NT2/D1 (cell line): ENCODE results near the gene CRYGN.
A peak's percentile ranks its signal among the peaks of the same experiment; 100 is the strongest.

Experiments
- DNase-seq: peaks from one replicate; pipeline ENCODE4 v3.0.0-alpha.2; 2011; ENCODE audit warnings: low read depth, low spot score
- H3K27me3 ChIP-seq: 2 replicates; pipeline ENCODE4 v1.6.0; 2011; ENCODE audit warnings: mild to moderate bottlenecking; ENCODE audit not compliant: insufficient read length, insufficient read depth
- H3K36me3 ChIP-seq: 2 replicates; pipeline ENCODE4 v1.6.1; 2011; ENCODE audit warnings: mild to moderate bottlenecking, low read length, mixed read lengths; ENCODE audit not compliant: insufficient read depth, insufficient read length
- H3K4me1 ChIP-seq: 2 replicates; pipeline ENCODE4 v1.5.1; 2011; ENCODE audit not compliant: insufficient read depth, insufficient read length
- H3K4me3 ChIP-seq: 2 replicates; pipeline ENCODE4 v1.5.1; 2011; ENCODE audit warnings: low read depth; ENCODE audit not compliant: insufficient read length
- H3K9ac ChIP-seq: 2 replicates; pipeline ENCODE4 v1.6.0; 2011; ENCODE audit warnings: low read depth; ENCODE audit not compliant: insufficient read length
- H3K9me3 ChIP-seq: 2 replicates; pipeline ENCODE4 v1.5.1; 2011; ENCODE audit warnings: mild to moderate bottlenecking, low read length; ENCODE audit not compliant: insufficient read depth
- SUZ12 ChIP-seq: IDR thresholded peaks from 2 replicates; pipeline ENCODE4 v1.6.1; 2011; ENCODE audit not compliant: insufficient read length, insufficient read depth; ENCODE audit errors: extremely low read depth
- YY1 ChIP-seq: IDR thresholded peaks from 2 replicates; pipeline ENCODE4 v1.6.1; 2011; ENCODE audit not compliant: insufficient read length, insufficient read depth
- ZNF274 ChIP-seq: IDR thresholded peaks from 2 replicates; pipeline ENCODE4 v1.6.1; 2011; ENCODE audit warnings: mild to moderate bottlenecking, low read depth, low read length

The CRYGN gene

GRCh38 chr7:151429237-151429559 is 10.7 kb downstream of the CRYGN start:
- Histone ChIP-seq H3K4me1 (peaks cover 25% of the 10 kb centered on the region), H3K27me3 (no peaks in the 10 kb centered on the region), H3K4me3 (no peak overlapping the region), H3K36me3 (no peaks in the 10 kb centered on the region), H3K9ac (no peak overlapping the region), H3K9me3 (no peaks in the 10 kb centered on the region)
- no peak for TF ChIP-seq SUZ12
- TF ChIP-seq ZNF274 = no peak
- TF ChIP-seq YY1 = no peak
- DNase-seq = no peak

GRCh38 chr7:151428378-151429236 is 11.3 kb downstream of the CRYGN start:
- Histone ChIP-seq H3K4me1 (peaks cover 25% of the 10 kb centered on the region), H3K4me3 (no peak overlapping the region), H3K9me3 (no peaks in the 10 kb centered on the region), H3K9ac (no peak overlapping the region), H3K36me3 (no peaks in the 10 kb centered on the region), H3K27me3 (no peaks in the 10 kb centered on the region)
- no peak for TF ChIP-seq ZNF274
- TF ChIP-seq YY1 = no peak
- TF ChIP-seq SUZ12 = no peak
- DNase-seq = no peak

DNA sequence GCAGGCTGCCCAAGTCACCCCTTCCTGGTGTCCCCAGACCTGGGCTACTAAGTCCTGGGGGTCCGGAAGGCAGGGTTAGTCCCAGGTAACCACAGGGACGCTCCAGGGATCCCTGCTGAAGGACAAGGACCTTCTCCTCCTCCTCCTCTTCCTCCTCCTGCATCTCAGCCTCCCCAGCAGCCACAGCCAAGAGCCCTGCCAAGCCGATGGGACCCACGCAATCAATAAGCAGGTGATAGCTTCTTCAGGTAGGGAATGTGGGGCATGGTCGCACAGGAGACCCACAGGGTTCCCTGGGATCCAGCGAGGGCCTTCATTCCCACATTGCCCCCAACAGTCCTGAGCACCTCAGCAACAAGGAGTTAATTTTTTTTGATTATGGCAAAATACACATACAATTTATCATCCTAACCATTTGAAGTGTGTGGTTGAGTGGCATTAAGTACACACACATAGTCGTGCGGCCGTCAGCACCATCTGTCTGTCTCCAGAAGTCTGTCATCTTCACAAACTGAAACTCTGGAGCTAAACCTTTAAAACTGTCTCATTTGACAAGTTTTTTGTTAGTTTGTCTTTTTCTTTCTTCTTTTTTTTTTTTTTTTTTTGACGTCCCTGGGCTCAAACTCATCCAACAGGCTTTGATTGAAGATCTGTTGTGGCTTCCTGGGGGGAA is 12.1 kb downstream of the CRYGN start:
- no peaks in the 10 kb centered on the region for H3K9me3 ChIP-seq
- no peak for DNase-seq

GRCh38 chr7:151426904-151427704 is 12.8 kb downstream of the CRYGN start:
- H3K4me1 ChIP-seq = peaks cover 23% of the 10 kb centered on the region
- TF ChIP-seq SUZ12 (no peak), YY1 (no peak), ZNF274 (no peak)
- H3K9ac ChIP-seq = peak overlapping the region; percentile 21
- no peak overlapping the region for H3K4me3 ChIP-seq
- no peak for DNase-seq
- peaks cover 6% of the 10 kb centered on the region for H3K9me3 ChIP-seq
- no peaks in the 10 kb centered on the region for H3K36me3 ChIP-seq
- H3K27me3 ChIP-seq = no peaks in the 10 kb centered on the region

More for the DNA sequence above, 12.1 kb downstream of the CRYGN start:
- H3K9ac ChIP-seq = peak overlapping the region; percentile 21
- peaks cover 25% of the 10 kb centered on the region for H3K4me1 ChIP-seq
- H3K4me3 ChIP-seq = no peak overlapping the region
- H3K36me3 ChIP-seq = no peaks in the 10 kb centered on the region
- no peaks in the 10 kb centered on the region for H3K27me3 ChIP-seq
- no peak for TF ChIP-seq ZNF274

DNA sequence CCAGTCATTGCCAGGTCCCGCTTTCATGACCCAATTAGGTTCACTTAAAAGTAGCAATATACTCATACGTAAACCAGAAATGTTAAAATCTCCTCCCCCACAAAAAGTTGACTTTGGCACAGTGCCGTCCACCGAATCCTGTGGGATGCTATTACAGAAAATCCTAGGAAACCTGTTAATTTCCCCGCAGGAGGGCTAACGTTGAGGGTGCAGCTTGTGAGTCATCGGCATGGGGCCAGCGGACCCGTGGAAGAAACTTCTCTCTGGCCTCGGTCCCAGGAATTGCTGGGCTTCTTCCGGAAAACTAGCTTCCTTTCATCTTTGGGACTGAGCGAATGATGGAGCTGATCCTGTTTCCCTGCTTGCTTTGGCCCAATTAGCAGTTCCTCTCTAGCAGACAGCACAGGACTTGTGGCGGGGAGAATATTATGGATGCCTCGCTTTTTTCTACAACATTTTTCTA is 13.5 kb downstream of the CRYGN start:
- H3K36me3 ChIP-seq = no peaks in the 10 kb centered on the region
- H3K4me3 ChIP-seq = no peak overlapping the region
- no peak for DNase-seq
- no peak overlapping the region for H3K9ac ChIP-seq
- H3K4me1 ChIP-seq = peaks cover 23% of the 10 kb centered on the region
- H3K9me3 ChIP-seq = peaks cover 12% of the 10 kb centered on the region
- TF ChIP-seq SUZ12 (no peak), YY1 (no peak), ZNF274 (no peak)
- H3K27me3 ChIP-seq = no peaks in the 10 kb centered on the region

DNA sequence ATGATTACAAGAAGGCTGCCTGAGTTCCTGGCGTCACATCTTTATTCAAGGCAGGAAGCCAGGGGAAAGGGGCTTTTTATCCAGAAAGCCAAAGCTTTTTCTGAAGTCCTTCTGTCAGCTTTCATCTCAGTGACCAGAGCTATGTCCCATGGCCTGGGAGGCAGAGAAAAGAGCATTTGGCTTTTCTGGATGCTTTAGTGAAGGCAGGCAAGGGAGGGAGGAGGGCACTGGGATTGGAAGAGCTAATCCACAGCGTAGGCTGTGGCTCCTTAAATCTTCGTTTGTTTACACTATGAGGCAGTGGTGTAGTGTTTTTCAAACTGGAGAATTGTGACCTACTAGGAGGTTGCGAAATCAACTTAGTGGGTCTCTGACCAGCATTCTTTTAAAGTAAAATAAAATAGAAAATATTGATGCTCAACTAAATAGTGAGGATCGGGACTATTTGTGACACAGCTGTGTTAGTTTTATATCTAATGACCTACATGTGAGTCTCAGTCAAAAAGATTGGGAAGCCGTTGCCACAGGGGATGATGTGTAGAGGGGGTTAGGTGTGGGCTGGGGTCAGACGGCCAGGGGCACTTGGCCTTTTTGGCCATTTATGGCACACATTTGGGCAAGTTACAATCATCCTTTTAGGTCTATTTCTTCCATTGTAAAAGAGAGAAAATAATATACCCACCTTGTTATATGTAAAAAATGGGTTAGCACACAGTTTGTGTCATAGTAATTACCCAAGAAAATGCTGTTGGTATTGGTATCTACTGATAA is 14.1 kb downstream of the CRYGN start:
- TF ChIP-seq YY1 (no peak), SUZ12 (no peak), ZNF274 (no peak)
- Histone ChIP-seq H3K9me3 (peaks cover 12% of the 10 kb centered on the region), H3K27me3 (no peaks in the 10 kb centered on the region), H3K4me1 (peaks cover 23% of the 10 kb centered on the region), H3K36me3 (no peaks in the 10 kb centered on the region), H3K4me3 (no peak overlapping the region), H3K9ac (no peak overlapping the region)
- no peak for DNase-seq

DNA sequence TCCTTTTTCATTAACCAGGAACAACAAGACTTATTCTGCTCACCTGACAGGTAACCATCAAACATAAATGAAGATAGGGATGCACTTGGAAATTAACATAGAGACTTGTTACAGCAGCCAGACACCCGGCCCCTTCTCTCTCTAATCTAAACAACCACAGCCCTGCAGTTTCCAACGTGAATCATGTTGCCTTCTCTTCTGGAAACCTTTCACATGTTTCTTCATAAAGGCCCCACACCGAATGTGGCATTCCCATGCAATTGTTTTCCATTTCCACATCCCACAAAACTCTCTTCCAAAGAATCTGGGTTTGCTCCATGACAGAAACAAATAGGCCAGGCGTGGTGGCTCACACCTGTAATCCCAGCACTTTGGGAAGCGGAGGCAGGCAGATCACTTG is 15.1 kb downstream of the CRYGN start:
- Histone ChIP-seq H3K9ac (no peak overlapping the region), H3K36me3 (no peaks in the 10 kb centered on the region), H3K27me3 (no peaks in the 10 kb centered on the region), H3K9me3 (peaks cover 23% of the 10 kb centered on the region), H3K4me1 (peaks cover 19% of the 10 kb centered on the region), H3K4me3 (no peak overlapping the region)
- no peak for DNase-seq
- TF ChIP-seq ZNF274 (no peak), SUZ12 (no peak)
